ENCODE data around the gene PFKM.

- TF ChIP-seq RAD21 (IDR thresholded peaks at IDR 0.05; ENCODE audit: low read length) = no peak
- no peak for TF ChIP-seq CTCF (conservative IDR thresholded peaks at IDR 0.05; ENCODE audit: low read depth, low read length)
- TF ChIP-seq FOS (IDR thresholded peaks at IDR 0.05; ENCODE audit: low read depth, low read length) = no peak
- TF ChIP-seq POLR2A (IDR thresholded peaks at IDR 0.05; ENCODE audit: low read depth, low read length) = no peak
- TF ChIP-seq SMC3 (IDR thresholded peaks at IDR 0.05; ENCODE audit: low read depth, low read length) = no peak
- TF ChIP-seq NFE2L2 (IDR thresholded peaks at IDR 0.05; ENCODE audit: low read depth, low read length) = no peak
- no peak for TF ChIP-seq MXI1 (IDR thresholded peaks at IDR 0.05; ENCODE audit: borderline replicate concordance, low read depth, low read length)
- no peak for TF ChIP-seq BHLHE40 (IDR thresholded peaks at IDR 0.05; ENCODE audit: low read depth, low read length)
- no peak for TF ChIP-seq RFX5 (IDR thresholded peaks at IDR 0.05; ENCODE audit: low read depth, low read length)
Observed at GRCh38 chr12:48104531-48104930, 14.6 kb upstream of the PFKM start.
